A673 (cell line): Measurements from ENCODE around the gene LAMA2. TPM values are rescaled to one million over a fixed set of nuclear protein-coding genes. Genes with fewer than 3 reads are reported as not detected.

Experiments used
- BruUV-seq: library from RNA; stranded (reverse); fragments of 400-500 nt; replicated peaks from 2 replicates; lab custom pipeline; 2021; lab: Mats Ljungman, UMichigan
- CTCF ChIA-PET: fragments of 300-600 bp; sonication (Branson Sonifier 250); formaldehyde crosslinking; loops from one replicate; lab custom pipeline; 2022; ENCODE audit warnings: antibody characterized with exemption; lab: Charles Lee
- POLR2A ChIA-PET: fragments of 300-600 bp; sonication (Branson Sonifier 250); formaldehyde crosslinking; loops from one replicate; lab custom pipeline; 2022; ENCODE audit warnings: antibody characterized with exemption; ENCODE audit not compliant: low non-redundant PET; lab: Charles Lee
- DNase-seq: peaks from one replicate; pipeline ENCODE4 v3.0.0-alpha.2; 2015; ENCODE audit warnings: low spot score
- H3K27ac ChIP-seq: fragments of 200-600 bp; sonication (generic); 2 replicates; pipeline ENCODE4 v1.5.1; 2016; ENCODE audit warnings: mixed run types, low read depth, mild to moderate bottlenecking, mixed read lengths, antibody characterized with exemption, low read length; ENCODE audit not compliant: poor library complexity, severe bottlenecking
- H3K27me3 ChIP-seq: fragments of 200-600 bp; sonication (generic); replicated peaks from 2 replicates; pipeline ENCODE4 v1.6.1; 2017; ENCODE audit warnings: mixed run types, low read depth, mild to moderate bottlenecking, mixed read lengths, antibody characterized with exemption, low read length; ENCODE audit not compliant: insufficient read depth, poor library complexity
- H3K36me3 ChIP-seq: fragments of 200-600 bp; sonication (generic); 2 replicates; pipeline ENCODE4 v1.6.1; 2016; ENCODE audit warnings: mixed run types, mild to moderate bottlenecking, mixed read lengths, antibody characterized with exemption, low read length; ENCODE audit not compliant: insufficient read depth, poor library complexity, severe bottlenecking
- H3K4me1 ChIP-seq: fragments of 200-600 bp; sonication (generic); 2 replicates; pipeline ENCODE4 v1.6.1; 2017; ENCODE audit warnings: mixed run types, mild to moderate bottlenecking, mixed read lengths, antibody characterized with exemption, low read length; ENCODE audit not compliant: insufficient read depth, poor library complexity, severe bottlenecking
- H3K4me3 ChIP-seq: fragments of 200-600 bp; sonication (generic); 2 replicates; pipeline ENCODE4 v1.5.1; 2016; ENCODE audit warnings: low read depth, mixed run types, mild to moderate bottlenecking, mixed read lengths, low read length; ENCODE audit not compliant: poor library complexity, severe bottlenecking
- H3K9me3 ChIP-seq: fragments of 200-600 bp; sonication (generic); 2 replicates; pipeline ENCODE4 v1.6.1; 2016; ENCODE audit warnings: mixed run types, low read depth, mild to moderate bottlenecking, mixed read lengths, antibody characterized with exemption, low read length; ENCODE audit not compliant: poor library complexity, severe bottlenecking
- EZH2 ChIP-seq: fragments of 200-600 bp; sonication (generic); IDR thresholded peaks from 2 replicates; pipeline ENCODE4 v1.6.1; 2017; ENCODE audit warnings: borderline replicate concordance, low read depth, mild to moderate bottlenecking, mixed read lengths, antibody characterized with exemption, low read length; ENCODE audit not compliant: poor library complexity, severe bottlenecking
- intact Hi-C: fragments of 100-400 bp; cut with micrococcal nuclease; formaldehyde crosslinking; loops from one replicate; pipeline ENCODE4 v1.10.0; 2022; ENCODE audit not compliant: unreplicated experiment
- total RNA-seq: library from RNA; stranded (reverse); gene quantifications from 2 replicates; pipeline ENCODE4 v1.2.3, GENCODE V29; 2021
- TF ChIP-seq, protein P1 (sequence below): fragments of 300-800, 200-600 bp; sonication (generic); conservative IDR thresholded peaks from 2 replicates; pipeline ENCODE4 v1.5.1; 2017; ENCODE audit warnings: low read depth, mild to moderate bottlenecking, antibody characterized with exemption, low read length, moderate library complexity, mixed read lengths

Gene LAMA2
- total RNA-seq, 1 experiment from 2014 or later = 2.2 TPM

DNA sequence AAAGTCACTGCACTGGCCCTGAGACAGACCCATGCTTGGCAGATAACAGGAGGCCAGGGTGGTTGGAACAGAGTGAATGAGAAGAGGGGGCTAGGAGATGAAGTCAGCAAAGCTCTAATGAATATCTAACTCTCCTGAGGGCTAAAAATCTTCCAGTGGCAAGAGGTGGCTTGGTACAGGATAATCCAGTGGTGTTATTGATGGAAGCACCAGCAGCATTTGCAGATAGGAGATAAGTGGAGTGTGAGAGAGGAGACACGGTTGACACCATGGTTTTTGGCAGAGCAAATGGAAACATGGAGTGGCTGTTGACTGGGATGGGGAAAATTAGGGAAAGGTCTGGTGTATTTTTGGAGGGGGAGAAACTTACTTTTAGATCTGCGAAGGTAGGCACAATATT is 464.0 kb downstream of the LAMA2 start:
- no peaks in the 10 kb centered on the region for H3K27me3 ChIP-seq
- no peaks in the 10 kb centered on the region for H3K4me1 ChIP-seq
- intact Hi-C loops = no loop called here
- BruUV-seq = no TSS peak
- TF ChIP-seq, protein P1, sequence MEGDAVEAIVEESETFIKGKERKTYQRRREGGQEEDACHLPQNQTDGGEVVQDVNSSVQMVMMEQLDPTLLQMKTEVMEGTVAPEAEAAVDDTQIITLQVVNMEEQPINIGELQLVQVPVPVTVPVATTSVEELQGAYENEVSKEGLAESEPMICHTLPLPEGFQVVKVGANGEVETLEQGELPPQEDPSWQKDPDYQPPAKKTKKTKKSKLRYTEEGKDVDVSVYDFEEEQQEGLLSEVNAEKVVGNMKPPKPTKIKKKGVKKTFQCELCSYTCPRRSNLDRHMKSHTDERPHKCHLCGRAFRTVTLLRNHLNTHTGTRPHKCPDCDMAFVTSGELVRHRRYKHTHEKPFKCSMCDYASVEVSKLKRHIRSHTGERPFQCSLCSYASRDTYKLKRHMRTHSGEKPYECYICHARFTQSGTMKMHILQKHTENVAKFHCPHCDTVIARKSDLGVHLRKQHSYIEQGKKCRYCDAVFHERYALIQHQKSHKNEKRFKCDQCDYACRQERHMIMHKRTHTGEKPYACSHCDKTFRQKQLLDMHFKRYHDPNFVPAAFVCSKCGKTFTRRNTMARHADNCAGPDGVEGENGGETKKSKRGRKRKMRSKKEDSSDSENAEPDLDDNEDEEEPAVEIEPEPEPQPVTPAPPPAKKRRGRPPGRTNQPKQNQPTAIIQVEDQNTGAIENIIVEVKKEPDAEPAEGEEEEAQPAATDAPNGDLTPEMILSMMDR = no peak
- TF ChIP-seq EZH2 = no peak
- no peaks in the 10 kb centered on the region for H3K36me3 ChIP-seq
- H3K9me3 ChIP-seq = no peaks in the 10 kb centered on the region
- H3K27ac ChIP-seq = no peak overlapping the region
- CTCF ChIA-PET = no interaction called here
- H3K4me3 ChIP-seq = no peak overlapping the region
- no peak for DNase-seq
- POLR2A ChIA-PET = no interaction called here

DNA sequence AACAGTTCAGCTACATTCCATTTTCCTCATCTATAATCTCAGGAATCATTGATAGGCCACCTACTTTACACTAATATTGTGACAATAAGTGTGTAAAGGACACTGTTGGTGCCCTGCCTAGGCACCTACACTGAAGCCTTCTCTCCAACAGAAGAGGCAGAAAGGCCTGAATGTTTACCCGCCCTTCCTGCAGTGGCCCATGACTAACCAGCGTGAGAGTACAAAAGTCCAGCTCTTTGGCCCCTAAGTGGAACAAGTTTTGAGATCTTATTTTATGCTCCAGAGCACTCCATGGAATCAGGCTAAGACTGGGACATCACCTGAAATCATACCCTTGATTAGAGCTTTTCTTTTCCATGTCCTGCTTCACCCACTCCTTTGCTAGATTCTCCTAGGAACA is 467.3 kb downstream of the LAMA2 start:
- BruUV-seq = no TSS peak
- DNase-seq = no peak
- intact Hi-C loops = no loop called here
- Histone ChIP-seq H3K9me3 (no peaks in the 10 kb centered on the region), H3K4me3 (no peak overlapping the region), H3K27me3 (no peaks in the 10 kb centered on the region), H3K27ac (no peak overlapping the region), H3K36me3 (no peaks in the 10 kb centered on the region), H3K4me1 (no peaks in the 10 kb centered on the region)
- no peak for TF ChIP-seq EZH2
- TF ChIP-seq, protein P1 = no peak
- POLR2A ChIA-PET = no interaction called here
- CTCF ChIA-PET = no interaction called here

DNA sequence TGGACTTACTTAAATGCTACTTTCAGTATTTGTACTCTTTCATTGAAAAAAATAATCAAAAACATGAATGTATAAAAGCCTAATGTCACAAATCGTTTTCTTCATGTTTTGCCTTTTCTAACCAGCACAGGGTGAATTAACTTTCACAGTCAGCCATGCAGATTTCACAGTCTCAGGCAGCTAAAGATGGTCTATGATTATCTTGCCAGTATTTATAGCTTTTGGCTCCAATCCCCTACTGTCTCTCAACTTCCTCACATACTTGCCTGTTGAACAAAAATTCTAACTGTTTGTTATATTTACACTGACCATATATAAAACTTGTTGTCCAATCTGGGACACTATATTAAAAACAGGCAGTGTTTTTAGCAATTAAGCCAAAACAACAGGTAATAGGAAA is 468.9 kb downstream of the LAMA2 start:
- Histone ChIP-seq H3K27me3 (no peaks in the 10 kb centered on the region), H3K9me3 (no peaks in the 10 kb centered on the region), H3K36me3 (no peaks in the 10 kb centered on the region), H3K27ac (no peak overlapping the region), H3K4me3 (no peak overlapping the region), H3K4me1 (no peaks in the 10 kb centered on the region)
- no TSS peak for BruUV-seq
- ChIA-PET CTCF (no interaction called here), POLR2A (no interaction called here)
- no peak for DNase-seq
- no peak for TF ChIP-seq EZH2
- TF ChIP-seq, protein P1 = no peak
- intact Hi-C loops = no loop called here
